Tibial nerve (tissue), 4 donors: Measurements from ENCODE around the gene MYOCOS. TPM values are rescaled to one million over a fixed set of nuclear protein-coding genes. Genes with fewer than 3 reads are reported as not detected.
"Not testable (repeated sequence)": the region's sequence is repeated elsewhere in the genome, so short reads cannot be mapped to it uniquely, and the experiment has no call there.

Experiments used
- DNase-seq, 2 donors: peaks; one replicate each; pipeline ENCODE4 v3.0.0-alpha.2; 2019; ENCODE audit warnings: low spot score in 2 of 2
- H3K27ac ChIP-seq, 4 donors: fragments of 200-600 bp; sonication (generic) in 3 of 4; one replicate each; pipeline ENCODE4 v1.5.1; 2017 to 2019; ENCODE audit warnings: mild to moderate bottlenecking in 1 of 4
- H3K27me3 ChIP-seq, 2 donors: fragments of 200-600 bp; sonication (generic) in 1 of 2; one replicate each; pipeline versions ENCODE4 v1.5.1 to v1.6.0; 2017 to 2019
- H3K36me3 ChIP-seq, 3 donors: fragments of 200-600 bp; sonication (generic); one replicate each; pipeline ENCODE4 v1.5.1; 2018 to 2019
- H3K4me1 ChIP-seq, 4 donors: fragments of 200-600 bp; sonication (generic) in 3 of 4; one replicate each; pipeline ENCODE4 v1.5.1; 2017 to 2019
- H3K4me3 ChIP-seq, 4 donors: fragments of 200-600 bp; sonication (generic) in 3 of 4; one replicate each; pipeline ENCODE4 v1.5.1; 2017 to 2019; ENCODE audit warnings: mild to moderate bottlenecking in 1 of 4, moderate library complexity in 1 of 4
- H3K9me3 ChIP-seq, 4 donors: fragments of 200-600 bp; sonication (generic) in 3 of 4; one replicate each; pipeline ENCODE4 v1.5.1; 2017 to 2019
- EP300 ChIP-seq, 2 donors: sonication (generic); formaldehyde crosslinking; IDR thresholded peaks; one replicate each; pipeline ENCODE4 v1.6.1; 2017; ENCODE audit warnings: antibody characterized with exemption in 2 of 2, mild to moderate bottlenecking in 1 of 2
- POLR2A ChIP-seq, 2 donors: fragments of 450-650 bp; IDR thresholded peaks; one replicate each; pipeline ENCODE4 v1.6.1; 2017; ENCODE audit warnings: antibody characterized with exemption in 2 of 2, mild to moderate bottlenecking in 2 of 2, moderate library complexity in 2 of 2
- WGBS, 2 donors: methylation state at CpG; one replicate each; pipeline ENCODE4 v1.1.5; 2018; 5-methylcytosine and 5-hydroxymethylcytosine counted together
- total RNA-seq, 4 donors: library from RNA; depleted of rRNA; stranded (reverse); fragments of >200 nt; gene quantifications; one replicate each; pipeline ENCODE4 v1.1.0, GENCODE V29; 2016
- TF ChIP-seq, protein P1 (sequence below), 5 experiments: fragments of 200-600 bp in 3 of 5; fragments of 450-650 bp in 2 of 5; sonication (generic) in 3 of 5; IDR thresholded peaks; one replicate each; pipeline ENCODE4 v1.5.1; 2016 to 2019; ENCODE audit warnings: antibody characterized with exemption in 5 of 5, mild to moderate bottlenecking in 3 of 5, moderate library complexity in 2 of 5

Gene MYOCOS
- total RNA-seq, 4 donors from 2014 or later: not detected

DNA sequence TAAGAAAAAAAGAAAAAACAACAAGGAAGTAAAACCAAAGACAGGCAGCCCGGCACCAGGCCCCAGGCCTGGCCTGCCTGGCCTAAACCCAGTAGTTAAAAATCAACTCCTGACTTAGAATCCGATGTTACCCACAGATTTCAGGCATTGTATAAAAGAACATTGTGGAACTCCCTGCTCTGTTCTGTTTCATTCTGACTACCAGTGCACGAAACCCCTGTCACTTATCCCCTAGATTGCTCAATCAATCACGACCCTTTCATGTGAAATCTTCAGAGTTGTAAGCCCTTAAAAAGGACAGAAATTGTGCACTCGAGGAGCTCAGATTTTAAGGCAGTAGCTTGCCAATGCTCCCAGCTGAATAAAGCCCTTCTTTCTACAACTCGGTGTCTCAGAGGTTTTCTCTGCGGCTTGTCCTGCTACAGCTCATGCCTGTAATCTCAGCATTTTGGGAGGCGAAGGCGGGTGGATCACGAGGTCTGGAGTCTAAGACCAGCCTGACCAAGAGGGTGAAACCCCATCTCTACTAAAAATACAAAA, 15.6 kb upstream of the MYOCOS start:
- 61 to 65% methylated on average over 10 of the region's 10 CpGs for WGBS, 2 donors
- H3K4me3 ChIP-seq: no peak overlapping the region
- H3K4me1 ChIP-seq: no peaks in the 10 kb centered on the region
- no peak overlapping the region for H3K27ac ChIP-seq
- H3K27me3 ChIP-seq: no peaks in the 10 kb centered on the region
- H3K9me3 ChIP-seq: no peaks in the 10 kb centered on the region
- DNase-seq: no peak
- no peaks in the 10 kb centered on the region for H3K36me3 ChIP-seq
- TF ChIP-seq EP300 (IDR thresholded peaks at IDR 0.05): no peak
- TF ChIP-seq, protein P1, sequence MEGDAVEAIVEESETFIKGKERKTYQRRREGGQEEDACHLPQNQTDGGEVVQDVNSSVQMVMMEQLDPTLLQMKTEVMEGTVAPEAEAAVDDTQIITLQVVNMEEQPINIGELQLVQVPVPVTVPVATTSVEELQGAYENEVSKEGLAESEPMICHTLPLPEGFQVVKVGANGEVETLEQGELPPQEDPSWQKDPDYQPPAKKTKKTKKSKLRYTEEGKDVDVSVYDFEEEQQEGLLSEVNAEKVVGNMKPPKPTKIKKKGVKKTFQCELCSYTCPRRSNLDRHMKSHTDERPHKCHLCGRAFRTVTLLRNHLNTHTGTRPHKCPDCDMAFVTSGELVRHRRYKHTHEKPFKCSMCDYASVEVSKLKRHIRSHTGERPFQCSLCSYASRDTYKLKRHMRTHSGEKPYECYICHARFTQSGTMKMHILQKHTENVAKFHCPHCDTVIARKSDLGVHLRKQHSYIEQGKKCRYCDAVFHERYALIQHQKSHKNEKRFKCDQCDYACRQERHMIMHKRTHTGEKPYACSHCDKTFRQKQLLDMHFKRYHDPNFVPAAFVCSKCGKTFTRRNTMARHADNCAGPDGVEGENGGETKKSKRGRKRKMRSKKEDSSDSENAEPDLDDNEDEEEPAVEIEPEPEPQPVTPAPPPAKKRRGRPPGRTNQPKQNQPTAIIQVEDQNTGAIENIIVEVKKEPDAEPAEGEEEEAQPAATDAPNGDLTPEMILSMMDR (IDR thresholded peaks at IDR 0.05): no peak
- no peak for TF ChIP-seq POLR2A (IDR thresholded peaks at IDR 0.05)

DNA sequence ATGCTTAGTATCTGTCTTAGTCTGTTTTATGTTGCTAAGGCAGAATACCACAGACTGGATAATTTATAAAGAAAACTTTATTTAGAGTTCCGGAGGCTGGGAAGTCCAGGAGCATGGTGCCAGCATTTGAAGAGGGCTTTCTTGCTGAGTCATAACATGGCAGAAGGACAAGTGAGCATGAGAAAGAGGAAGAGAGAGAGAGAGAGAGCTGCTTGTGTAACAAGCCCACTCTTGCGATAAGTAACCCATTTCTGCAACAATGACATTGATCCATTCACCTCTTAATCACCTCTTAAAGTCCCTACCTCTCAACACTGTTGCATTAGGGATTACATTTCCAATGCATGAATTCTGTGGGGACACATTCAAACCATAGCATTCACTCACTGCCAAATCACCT, 11.7 kb upstream of the MYOCOS start:
- no peak for DNase-seq
- Histone ChIP-seq H3K4me3 (no peak overlapping the region), H3K9me3 (no peaks in the 10 kb centered on the region), H3K36me3 (no peaks in the 10 kb centered on the region), H3K27ac (no peak overlapping the region), H3K4me1 (no peaks in the 10 kb centered on the region), H3K27me3 (no peaks in the 10 kb centered on the region)
- TF ChIP-seq, protein P1 (IDR thresholded peaks at IDR 0.05): no peak
- TF ChIP-seq POLR2A (IDR thresholded peaks at IDR 0.05) (no peak), EP300 (IDR thresholded peaks at IDR 0.05) (no peak)
- 66 to 75% methylated on average over 2 of the region's 2 CpGs for WGBS, 2 donors

DNA sequence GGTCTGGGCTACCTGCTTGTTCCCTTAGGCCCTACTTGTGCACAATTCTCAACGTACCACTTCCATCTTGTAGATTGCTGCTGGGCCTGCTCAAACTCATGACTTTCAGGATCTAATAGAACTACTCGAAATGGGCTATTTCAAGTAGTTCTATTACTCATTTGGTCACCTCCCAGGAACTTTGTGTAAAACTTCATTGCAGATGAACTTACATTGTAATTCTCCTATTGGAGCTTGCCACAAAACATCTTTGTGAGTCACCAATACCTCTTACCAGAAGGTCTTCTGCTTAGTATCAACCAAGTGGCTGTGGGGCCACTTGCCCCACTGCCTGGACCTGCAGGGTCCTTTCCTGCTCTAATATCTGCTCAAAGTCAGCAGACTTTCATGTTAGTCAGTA, 10.7 kb upstream of the MYOCOS start:
- WGBS, 2 donors: 85 to 88% methylated on average over 2 of the region's 2 CpGs

DNA sequence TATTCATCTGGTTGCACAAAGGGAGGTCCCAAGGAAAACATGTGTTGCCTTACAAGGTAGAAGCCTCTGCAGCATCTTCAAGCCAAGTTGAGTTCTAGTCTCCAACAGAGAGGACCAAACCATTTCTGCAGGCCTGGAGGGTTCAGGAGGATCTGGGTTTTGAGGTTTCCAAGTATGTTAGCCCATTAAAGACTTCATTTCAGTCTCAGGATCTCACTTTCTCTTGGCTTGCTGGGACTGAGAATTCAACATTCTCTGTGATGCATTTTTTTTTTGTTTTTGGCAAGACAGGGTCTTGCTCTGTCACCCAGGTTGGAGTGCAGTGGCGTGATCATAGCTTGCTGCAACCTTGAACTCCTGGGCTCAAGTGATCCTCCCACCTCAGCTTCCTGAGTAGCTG, 8.8 kb upstream of the MYOCOS start:
- DNase-seq: no peak
- WGBS, 2 donors: 86 to 89% methylated on average over 1 of the region's 1 CpG

More for the DNA sequence above, 10.7 kb upstream of the MYOCOS start:
- no peaks in the 10 kb centered on the region for H3K4me1 ChIP-seq
- no peaks in the 10 kb centered on the region for H3K36me3 ChIP-seq
- H3K27ac ChIP-seq: no peak overlapping the region
- TF ChIP-seq EP300 (IDR thresholded peaks at IDR 0.05): no peak
- TF ChIP-seq POLR2A (IDR thresholded peaks at IDR 0.05): no peak
- TF ChIP-seq, protein P1 (IDR thresholded peaks at IDR 0.05): no peak
- no peak overlapping the region for H3K4me3 ChIP-seq
- H3K9me3 ChIP-seq: no peaks in the 10 kb centered on the region
- no peak for DNase-seq
- H3K27me3 ChIP-seq: no peaks in the 10 kb centered on the region

DNA sequence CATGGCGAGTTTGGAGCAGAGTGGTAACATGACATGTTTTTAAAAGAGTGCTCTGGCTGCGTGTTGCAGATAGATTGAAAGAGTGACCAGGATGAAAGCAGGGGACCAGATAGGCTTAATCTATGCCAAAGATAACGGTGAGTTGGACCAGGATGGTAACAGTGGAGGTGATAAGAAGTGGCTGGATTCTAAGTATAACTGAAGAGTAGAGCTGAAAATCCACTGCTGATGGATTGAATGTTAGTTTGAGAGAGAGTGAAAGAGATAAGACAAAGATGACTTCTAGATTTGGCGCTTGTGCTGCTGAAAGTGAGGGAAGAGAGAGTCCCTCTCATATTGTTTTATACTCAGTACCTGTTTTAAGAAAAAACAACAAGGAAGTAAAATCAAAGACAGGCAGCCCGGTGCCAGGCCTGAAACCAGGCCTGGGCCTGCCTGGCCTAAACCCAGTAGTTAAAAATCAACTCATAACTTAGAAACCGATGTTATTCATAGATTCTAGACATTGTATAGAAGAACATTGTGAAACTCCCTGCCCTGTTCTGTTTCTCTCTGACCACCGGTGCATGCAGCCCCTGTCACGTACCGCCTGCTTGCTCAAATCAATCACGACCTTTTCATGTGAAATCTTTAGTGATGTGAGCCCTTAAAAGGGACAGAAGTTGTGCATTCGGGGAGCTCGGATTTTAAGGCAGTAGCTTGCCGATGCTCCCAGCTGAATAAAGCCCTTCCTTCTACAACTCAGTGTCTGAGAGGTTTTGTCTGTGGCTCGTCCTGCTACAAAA, 6.7 kb upstream of the MYOCOS start:
- H3K27ac ChIP-seq, H3K9me3 ChIP-seq, H3K4me3 ChIP-seq, H3K36me3 ChIP-seq, DNase-seq, H3K4me1 ChIP-seq, H3K27me3 ChIP-seq: not testable (repeated sequence)
- WGBS, 2 donors: 85% methylated on average over 14 of the region's 14 CpGs

More for the DNA sequence above, 8.8 kb upstream of the MYOCOS start:
- H3K9me3 ChIP-seq: no peaks in the 10 kb centered on the region
- H3K4me1 ChIP-seq: no peaks in the 10 kb centered on the region
- TF ChIP-seq, protein P1 (IDR thresholded peaks at IDR 0.05): no peak
- no peak for TF ChIP-seq EP300 (IDR thresholded peaks at IDR 0.05)
- TF ChIP-seq POLR2A (IDR thresholded peaks at IDR 0.05): no peak
- H3K4me3 ChIP-seq: no peak overlapping the region
- no peaks in the 10 kb centered on the region for H3K27me3 ChIP-seq
- H3K36me3 ChIP-seq: no peaks in the 10 kb centered on the region
- H3K27ac ChIP-seq: no peak overlapping the region
